Epithelial cell of proximal tubule (primary cell): Measurements from ENCODE around the gene MTAP. TPM values are rescaled to one million over a fixed set of nuclear protein-coding genes. Genes with fewer than 3 reads are reported as not detected.

Experiments
- DNase-seq: peaks from one replicate; pipeline ENCODE4 v3.0.0-alpha.2; 2011; ENCODE audit warnings: low read depth
- H3K4me3 ChIP-seq: 2 replicates; pipeline ENCODE4 v1.5.1; 2011; ENCODE audit warnings: low read depth, mild to moderate bottlenecking, low read length
- CTCF ChIP-seq: conservative IDR thresholded peaks from 2 replicates; pipeline ENCODE4 v1.5.1; 2012; ENCODE audit warnings: low read depth, mild to moderate bottlenecking, low read length
- total RNA-seq: library from RNA; depleted of rRNA; stranded (reverse); fragments of >200 nt; gene quantifications from 2 replicates; pipeline ENCODE4 v1.2.3, GENCODE V29; 2015

Gene MTAP
- total RNA-seq, 1 donor from 2014 or later: 34.2 TPM

GRCh38 chr9:21766096-21766495 is 36.3 kb upstream of the MTAP start:
- no peak for TF ChIP-seq CTCF
- no peak overlapping the region for H3K4me3 ChIP-seq
- no peak for DNase-seq

GRCh38 chr9:21770871-21771560 is 31.4 kb upstream of the MTAP start:
- H3K4me3 ChIP-seq: no peak overlapping the region
- TF ChIP-seq CTCF: no peak
- no peak for DNase-seq

DNA sequence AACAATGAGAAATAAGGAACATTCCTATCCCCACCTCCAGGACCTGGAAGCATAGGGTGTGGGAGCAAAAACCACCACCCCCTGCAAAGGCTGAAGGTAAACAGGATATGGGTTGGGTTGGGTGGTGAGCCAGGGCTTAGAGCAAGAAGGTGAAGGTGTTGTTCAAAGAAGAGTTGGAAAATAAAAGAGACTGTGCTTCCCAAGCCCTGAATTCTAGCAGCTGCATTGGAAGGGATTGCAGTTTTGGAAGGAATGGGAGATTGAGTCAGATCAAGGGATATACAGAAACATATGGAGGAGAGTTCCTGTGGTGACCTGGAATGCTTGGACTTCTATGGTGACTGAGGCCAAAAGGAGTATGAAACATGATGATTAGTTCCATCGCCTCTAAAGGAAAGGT is 24.7 kb upstream of the MTAP start:
- no peak overlapping the region for H3K4me3 ChIP-seq
- TF ChIP-seq CTCF: no peak
- no peak for DNase-seq

- H3K4me3 ChIP-seq: no peak overlapping the region
- DNase-seq: no peak
- no peak for TF ChIP-seq CTCF
Observed at GRCh38 chr9:21778304-21778703, 24.1 kb upstream of the MTAP start.

- H3K4me3 ChIP-seq: no peak overlapping the region
- TF ChIP-seq CTCF: no peak
- DNase-seq: no peak
Observed at GRCh38 chr9:21779397-21779796, 23.0 kb upstream of the MTAP start.

DNA sequence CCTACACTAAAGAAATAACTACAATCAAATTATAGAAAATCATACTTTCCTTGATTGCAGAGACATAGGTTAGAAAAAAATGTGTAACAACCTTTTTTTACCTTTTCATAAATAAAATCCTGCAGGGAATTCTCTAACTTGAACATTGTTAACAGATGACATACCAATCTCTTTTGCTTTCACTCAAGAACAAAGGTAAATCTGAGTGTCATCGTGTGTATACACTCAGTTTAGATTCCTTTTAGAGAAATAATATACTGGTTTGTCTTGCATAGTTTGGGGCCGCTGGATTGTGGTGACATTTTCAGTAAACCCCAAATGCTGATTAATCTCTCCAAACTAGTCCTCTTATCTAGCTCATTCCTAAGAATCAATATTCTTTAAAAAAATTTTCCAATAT is 20.8 kb upstream of the MTAP start:
- no peak overlapping the region for H3K4me3 ChIP-seq
- no peak for DNase-seq
- no peak for TF ChIP-seq CTCF

DNA sequence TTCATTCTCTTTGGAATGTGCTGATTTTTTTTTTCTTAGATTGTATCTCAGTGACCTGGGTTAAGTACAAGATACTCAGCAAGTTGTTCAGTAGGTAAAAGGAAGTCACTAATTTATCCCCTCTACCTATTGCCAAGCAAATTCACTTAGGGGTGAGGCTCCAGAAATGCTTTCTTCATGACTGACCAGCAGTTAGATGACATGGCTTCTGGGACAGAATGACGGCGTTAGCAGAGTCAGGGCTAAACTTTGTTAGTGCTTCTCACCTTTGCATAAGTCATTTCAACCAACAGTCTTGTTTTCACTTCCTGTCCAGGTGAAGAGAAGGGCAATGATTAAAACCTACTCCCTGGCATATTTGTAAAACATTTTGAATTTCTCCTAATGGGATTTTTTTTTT is 20.2 kb upstream of the MTAP start:
- DNase-seq: no peak
- H3K4me3 ChIP-seq: no peak overlapping the region
- no peak for TF ChIP-seq CTCF
